ENCODE data around the gene DSCAML1. TPM values are rescaled to one million over a fixed set of nuclear protein-coding genes. Genes with fewer than 3 reads are reported as not detected.

DSCAML1 gene
- total RNA-seq, 2 donors from 2014 or later: 0.21 to 0.92 TPM

GRCh38 chr11:117789241-117789640 lies 7.8 kb downstream of the DSCAML1 start:
- H3K9me3 ChIP-seq (ENCODE audit: control insufficient read depth, low read length, poor library complexity, severe bottlenecking): no peaks in the 10 kb centered on the region
- H3K27me3 Mint-ChIP-seq: peaks cover 99% of the 10 kb centered on the region
- no peaks in the 10 kb centered on the region for H3K4me1 Mint-ChIP-seq
- H3K4me3 Mint-ChIP-seq: no peak overlapping the region
- no peaks in the 10 kb centered on the region for H3K36me3 Mint-ChIP-seq (ENCODE audit: low read depth)
- DNase-seq: no peak
- no peak for ATAC-seq
- no peak overlapping the region for H3K27ac Mint-ChIP-seq

DNA sequence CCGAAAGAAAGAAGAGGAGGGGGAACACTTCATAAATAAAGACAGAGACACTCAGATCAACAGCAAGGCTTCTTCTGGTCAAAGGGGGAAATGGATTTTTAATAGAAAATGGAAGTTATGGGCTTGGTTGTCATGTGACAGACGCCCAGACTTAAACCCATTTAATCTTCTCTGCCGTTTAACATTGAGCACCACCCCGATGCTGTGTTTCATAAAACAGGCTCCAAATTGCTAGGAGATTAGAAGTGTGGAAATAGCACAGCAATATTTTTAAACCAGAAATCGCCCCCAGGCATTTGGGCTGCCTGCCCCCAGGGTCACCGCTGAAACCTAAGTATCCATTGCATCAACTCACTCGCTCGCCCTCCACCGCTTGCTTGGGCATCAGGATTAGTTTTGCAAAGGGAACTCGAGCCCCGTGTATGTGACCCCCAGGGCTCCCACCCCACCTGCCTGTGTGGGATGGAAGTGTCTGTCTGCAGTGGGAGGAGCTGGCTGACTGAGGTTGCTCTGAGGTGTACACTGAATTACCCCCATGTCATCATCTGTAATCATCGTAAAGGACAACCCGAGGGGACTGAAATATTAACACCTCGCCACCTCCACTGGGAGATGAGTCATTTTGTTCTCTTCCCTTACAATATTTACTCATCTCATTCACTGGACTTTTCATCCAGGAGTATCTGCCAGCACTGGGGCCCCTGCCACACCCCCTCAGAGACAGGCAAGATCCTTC lies 10.7 kb downstream of the DSCAML1 start:
- Mint-ChIP-seq H3K27me3 (peaks cover 96% of the 10 kb centered on the region), H3K4me1 (peaks cover 2% of the 10 kb centered on the region), H3K4me3 (no peak overlapping the region), H3K36me3 (ENCODE audit: low read depth) (peaks cover under 1% of the 10 kb centered on the region), H3K27ac (no peak overlapping the region)
- no peak for DNase-seq
- ATAC-seq: no peak
- no peaks in the 10 kb centered on the region for H3K9me3 ChIP-seq (ENCODE audit: control insufficient read depth, low read length, poor library complexity, severe bottlenecking)

DNA sequence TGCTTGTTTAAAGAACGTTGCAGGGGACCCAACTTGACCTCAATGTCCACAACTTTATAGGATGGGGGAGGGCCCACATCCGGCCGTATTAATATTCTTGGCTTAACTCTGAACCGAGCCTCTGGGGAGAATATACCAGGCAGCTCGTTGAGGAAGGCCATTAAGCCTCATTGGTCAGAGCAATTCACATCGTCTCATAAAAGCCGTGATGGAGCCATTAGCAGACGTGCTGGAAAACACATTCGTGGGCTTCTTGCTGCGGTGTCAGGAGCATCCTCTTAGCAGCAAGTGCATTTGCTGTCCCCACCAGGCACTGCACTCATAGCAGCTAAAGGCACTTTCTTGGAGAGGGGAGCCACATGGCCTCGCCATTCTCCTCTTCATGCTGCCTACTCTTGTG lies 14.9 kb downstream of the DSCAML1 start:
- peaks cover 94% of the 10 kb centered on the region for H3K27me3 Mint-ChIP-seq
- peaks cover 2% of the 10 kb centered on the region for H3K4me1 Mint-ChIP-seq
- ATAC-seq (no peak), DNase-seq (no peak)
- H3K4me3 Mint-ChIP-seq: no peak overlapping the region
- peaks cover 6% of the 10 kb centered on the region for H3K36me3 Mint-ChIP-seq (ENCODE audit: low read depth)
- no peaks in the 10 kb centered on the region for H3K9me3 ChIP-seq (ENCODE audit: control insufficient read depth, low read length, poor library complexity, severe bottlenecking)
- no peak overlapping the region for H3K27ac Mint-ChIP-seq

DNA sequence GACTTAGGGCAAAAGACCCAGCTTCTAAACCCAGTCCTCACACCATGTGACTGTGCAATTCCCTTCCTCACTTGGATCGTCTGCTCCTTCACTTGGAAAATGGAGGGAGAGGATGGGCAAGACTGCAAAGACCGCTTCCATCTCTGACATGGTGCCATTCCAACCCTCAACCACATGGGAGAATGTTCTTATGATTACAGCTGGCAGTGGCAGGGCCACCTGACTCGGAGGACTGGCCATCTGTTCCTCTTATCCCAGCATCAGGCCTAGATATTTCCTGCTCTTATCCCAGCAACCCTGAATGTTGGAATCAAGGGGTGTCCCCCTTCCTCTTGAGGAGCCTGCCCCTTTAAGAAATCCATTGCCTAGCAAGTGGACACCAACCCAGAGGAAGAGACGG lies 15.4 kb downstream of the DSCAML1 start:
- Mint-ChIP-seq H3K27me3 (peaks cover 94% of the 10 kb centered on the region), H3K4me1 (peaks cover 2% of the 10 kb centered on the region), H3K27ac (no peak overlapping the region), H3K4me3 (no peak overlapping the region), H3K36me3 (ENCODE audit: low read depth) (peaks cover 6% of the 10 kb centered on the region)
- DNase-seq (no peak), ATAC-seq (no peak)
- no peaks in the 10 kb centered on the region for H3K9me3 ChIP-seq (ENCODE audit: control insufficient read depth, low read length, poor library complexity, severe bottlenecking)

- no peak for DNase-seq
- Mint-ChIP-seq H3K27me3 (peaks cover 94% of the 10 kb centered on the region), H3K4me3 (no peak overlapping the region), H3K36me3 (ENCODE audit: low read depth) (peaks cover 6% of the 10 kb centered on the region), H3K4me1 (peaks cover 2% of the 10 kb centered on the region), H3K27ac (no peak overlapping the region)
- ATAC-seq: no peak
- H3K9me3 ChIP-seq (ENCODE audit: control insufficient read depth, low read length, poor library complexity, severe bottlenecking): no peaks in the 10 kb centered on the region
These were observed 16.6 kb downstream of the DSCAML1 start for GRCh38 chr11:117780456-117780855.

DNA sequence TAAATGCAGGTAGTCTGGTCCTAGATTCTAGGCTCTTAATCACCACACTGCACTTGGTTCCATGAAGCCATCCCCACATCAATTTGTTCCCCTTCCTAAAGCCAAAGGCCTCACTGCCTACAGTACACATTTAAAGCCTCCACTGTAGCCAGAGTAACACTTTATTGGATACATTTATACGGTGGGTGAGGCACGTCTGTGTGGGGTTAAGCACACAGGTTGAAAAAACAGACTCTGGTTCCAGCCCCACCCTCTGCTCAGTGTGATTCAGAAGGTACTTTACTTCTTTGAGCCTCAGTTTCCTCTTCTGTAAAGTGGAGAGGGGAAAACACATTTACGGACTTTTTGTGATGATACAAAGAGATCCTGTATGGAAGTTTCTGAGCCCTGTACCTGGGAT lies 22.5 kb downstream of the DSCAML1 start:
- Mint-ChIP-seq H3K4me1 (peaks cover 2% of the 10 kb centered on the region), H3K27ac (no peak overlapping the region), H3K4me3 (no peak overlapping the region), H3K27me3 (peaks cover 76% of the 10 kb centered on the region), H3K36me3 (ENCODE audit: low read depth) (peaks cover 2% of the 10 kb centered on the region)
- ATAC-seq (no peak), DNase-seq (no peak)
- no peaks in the 10 kb centered on the region for H3K9me3 ChIP-seq (ENCODE audit: control insufficient read depth, low read length, poor library complexity, severe bottlenecking)

- Mint-ChIP-seq H3K36me3 (ENCODE audit: low read depth) (no peaks in the 10 kb centered on the region), H3K4me3 (no peak overlapping the region), H3K27me3 (peaks cover 69% of the 10 kb centered on the region), H3K4me1 (peaks cover 2% of the 10 kb centered on the region), H3K27ac (no peak overlapping the region)
- DNase-seq: no peak
- no peak for ATAC-seq
- no peaks in the 10 kb centered on the region for H3K9me3 ChIP-seq (ENCODE audit: control insufficient read depth, low read length, poor library complexity, severe bottlenecking)
These were observed 24.7 kb downstream of the DSCAML1 start for GRCh38 chr11:117772360-117772759.

- Mint-ChIP-seq H3K27ac (no peak overlapping the region), H3K4me1 (peaks cover 2% of the 10 kb centered on the region), H3K27me3 (peaks cover 69% of the 10 kb centered on the region), H3K36me3 (ENCODE audit: low read depth) (no peaks in the 10 kb centered on the region), H3K4me3 (no peak overlapping the region)
- ATAC-seq (no peak), DNase-seq (no peak)
- H3K9me3 ChIP-seq (ENCODE audit: control insufficient read depth, low read length, poor library complexity, severe bottlenecking): no peaks in the 10 kb centered on the region
These were observed 25.2 kb downstream of the DSCAML1 start for GRCh38 chr11:117771841-117772240.

DNA sequence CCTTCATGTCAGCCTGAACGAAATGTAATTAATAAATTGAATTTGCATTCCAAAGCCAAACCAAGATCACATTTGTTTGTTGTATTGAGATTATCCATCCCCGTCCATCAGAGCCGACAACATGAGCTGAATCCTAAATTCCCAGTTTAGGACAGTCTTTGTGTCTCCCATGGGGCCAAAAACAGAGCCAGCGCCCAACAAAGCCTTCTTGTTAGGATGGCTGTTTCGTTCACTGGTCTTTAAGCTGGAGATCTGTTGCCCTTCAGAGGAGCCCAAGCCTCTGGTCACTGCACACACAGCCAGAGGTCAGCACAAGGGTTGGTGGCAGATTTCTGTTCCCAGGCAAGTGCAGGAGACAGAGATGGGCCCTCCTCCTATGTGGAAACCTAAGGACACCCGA lies 25.8 kb downstream of the DSCAML1 start:
- Mint-ChIP-seq H3K27me3 (peaks cover 69% of the 10 kb centered on the region), H3K36me3 (ENCODE audit: low read depth) (no peaks in the 10 kb centered on the region), H3K27ac (no peak overlapping the region), H3K4me1 (peaks cover 2% of the 10 kb centered on the region), H3K4me3 (no peak overlapping the region)
- H3K9me3 ChIP-seq (ENCODE audit: control insufficient read depth, low read length, poor library complexity, severe bottlenecking): no peaks in the 10 kb centered on the region
- DNase-seq (no peak), ATAC-seq (no peak)

GRCh38 chr11:117770061-117770460 lies 27.0 kb downstream of the DSCAML1 start:
- DNase-seq: no peak
- Mint-ChIP-seq H3K36me3 (ENCODE audit: low read depth) (no peaks in the 10 kb centered on the region), H3K4me3 (peak overlapping the region; percentile 26), H3K27me3 (peaks cover 64% of the 10 kb centered on the region), H3K4me1 (peaks cover 2% of the 10 kb centered on the region), H3K27ac (no peak overlapping the region)
- no peak for ATAC-seq
- no peaks in the 10 kb centered on the region for H3K9me3 ChIP-seq (ENCODE audit: control insufficient read depth, low read length, poor library complexity, severe bottlenecking)

GRCh38 chr11:117769533-117769932 lies 27.5 kb downstream of the DSCAML1 start:
- Mint-ChIP-seq H3K27ac (no peak overlapping the region), H3K4me3 (no peak overlapping the region), H3K27me3 (peaks cover 62% of the 10 kb centered on the region), H3K36me3 (ENCODE audit: low read depth) (no peaks in the 10 kb centered on the region), H3K4me1 (peaks cover 2% of the 10 kb centered on the region)
- DNase-seq (no peak), ATAC-seq (no peak)
- no peaks in the 10 kb centered on the region for H3K9me3 ChIP-seq (ENCODE audit: control insufficient read depth, low read length, poor library complexity, severe bottlenecking)

GRCh38 chr11:117768506-117768905 lies 28.5 kb downstream of the DSCAML1 start:
- no peaks in the 10 kb centered on the region for H3K9me3 ChIP-seq (ENCODE audit: control insufficient read depth, low read length, poor library complexity, severe bottlenecking)
- Mint-ChIP-seq H3K27ac (no peak overlapping the region), H3K4me3 (no peak overlapping the region), H3K36me3 (ENCODE audit: low read depth) (no peaks in the 10 kb centered on the region), H3K27me3 (peaks cover 60% of the 10 kb centered on the region), H3K4me1 (no peaks in the 10 kb centered on the region)
- DNase-seq (no peak), ATAC-seq (no peak)

- Mint-ChIP-seq H3K4me3 (no peak overlapping the region), H3K27ac (no peak overlapping the region), H3K4me1 (no peaks in the 10 kb centered on the region), H3K36me3 (ENCODE audit: low read depth) (no peaks in the 10 kb centered on the region), H3K27me3 (peaks cover 61% of the 10 kb centered on the region)
- no peak for ATAC-seq
- DNase-seq: no peak
- no peaks in the 10 kb centered on the region for H3K9me3 ChIP-seq (ENCODE audit: control insufficient read depth, low read length, poor library complexity, severe bottlenecking)
These were observed 29.9 kb downstream of the DSCAML1 start for GRCh38 chr11:117767071-117767470.

DNA sequence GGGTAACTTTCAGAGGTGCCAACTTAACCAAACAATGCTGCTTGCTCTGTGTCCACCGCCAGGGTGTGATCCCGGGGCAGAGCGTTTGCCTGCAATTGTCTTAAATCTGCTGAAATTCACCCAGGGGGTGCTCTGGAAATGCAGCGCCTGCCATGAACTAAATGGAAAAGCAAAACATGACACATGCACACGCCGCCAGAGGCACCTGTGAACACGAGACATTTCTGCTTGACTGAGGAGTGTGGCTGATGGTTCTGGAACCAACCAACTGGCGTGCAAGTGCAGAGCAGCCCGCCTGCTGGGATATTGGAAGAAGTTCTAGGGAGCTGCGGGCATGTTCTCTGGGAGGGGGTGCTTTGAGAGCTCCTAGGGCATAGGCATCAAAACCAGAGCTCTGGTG lies 30.4 kb downstream of the DSCAML1 start:
- no peaks in the 10 kb centered on the region for H3K36me3 Mint-ChIP-seq (ENCODE audit: low read depth)
- no peak overlapping the region for H3K4me3 Mint-ChIP-seq
- ATAC-seq (no peak), DNase-seq (no peak)
- no peak overlapping the region for H3K27ac Mint-ChIP-seq
- no peaks in the 10 kb centered on the region for H3K9me3 ChIP-seq (ENCODE audit: control insufficient read depth, low read length, poor library complexity, severe bottlenecking)
- peaks cover 59% of the 10 kb centered on the region for H3K27me3 Mint-ChIP-seq
- no peaks in the 10 kb centered on the region for H3K4me1 Mint-ChIP-seq

All from T-helper 17 cell (primary cell).